ENCODE results near the gene OSCP1. TPM values are rescaled to one million over a fixed set of nuclear protein-coding genes. Genes with fewer than 3 reads are reported as not detected.
A peak's percentile ranks its signal among the peaks of the same experiment; 100 is the strongest.

Gene OSCP1
- total and polyA plus RNA-seq, 8 donors: 3.3 to 9.8 (median 4.8) TPM

- peak in 1 of 6 donors; percentile 52 for DNase-seq
- no peaks in the 10 kb centered on the region for H3K36me3 ChIP-seq
- no peaks in the 10 kb centered on the region for H3K9me3 ChIP-seq
- no peak overlapping the region for H3K4me3 ChIP-seq
- FAIRE-seq: no peak
- WGBS, 2 donors: 86 to 88% methylated on average over 10 of the region's 10 CpGs
- H3K27me3 ChIP-seq: no peaks in the 10 kb centered on the region
- ATAC-seq: no peak
- H3K27ac ChIP-seq: no peak overlapping the region
- intact Hi-C loops (cut with DNase I): no loop called here
- TF ChIP-seq, protein P1, sequence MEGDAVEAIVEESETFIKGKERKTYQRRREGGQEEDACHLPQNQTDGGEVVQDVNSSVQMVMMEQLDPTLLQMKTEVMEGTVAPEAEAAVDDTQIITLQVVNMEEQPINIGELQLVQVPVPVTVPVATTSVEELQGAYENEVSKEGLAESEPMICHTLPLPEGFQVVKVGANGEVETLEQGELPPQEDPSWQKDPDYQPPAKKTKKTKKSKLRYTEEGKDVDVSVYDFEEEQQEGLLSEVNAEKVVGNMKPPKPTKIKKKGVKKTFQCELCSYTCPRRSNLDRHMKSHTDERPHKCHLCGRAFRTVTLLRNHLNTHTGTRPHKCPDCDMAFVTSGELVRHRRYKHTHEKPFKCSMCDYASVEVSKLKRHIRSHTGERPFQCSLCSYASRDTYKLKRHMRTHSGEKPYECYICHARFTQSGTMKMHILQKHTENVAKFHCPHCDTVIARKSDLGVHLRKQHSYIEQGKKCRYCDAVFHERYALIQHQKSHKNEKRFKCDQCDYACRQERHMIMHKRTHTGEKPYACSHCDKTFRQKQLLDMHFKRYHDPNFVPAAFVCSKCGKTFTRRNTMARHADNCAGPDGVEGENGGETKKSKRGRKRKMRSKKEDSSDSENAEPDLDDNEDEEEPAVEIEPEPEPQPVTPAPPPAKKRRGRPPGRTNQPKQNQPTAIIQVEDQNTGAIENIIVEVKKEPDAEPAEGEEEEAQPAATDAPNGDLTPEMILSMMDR (IDR thresholded peaks at IDR 0.05): no peak
- peaks cover 6 to 14% (median 7%) of the 10 kb centered on the region in 3 donors for H3K4me1 ChIP-seq
These were observed 17.6 kb upstream of the OSCP1 start for GRCh38 chr1:36467700-36468455.

DNA sequence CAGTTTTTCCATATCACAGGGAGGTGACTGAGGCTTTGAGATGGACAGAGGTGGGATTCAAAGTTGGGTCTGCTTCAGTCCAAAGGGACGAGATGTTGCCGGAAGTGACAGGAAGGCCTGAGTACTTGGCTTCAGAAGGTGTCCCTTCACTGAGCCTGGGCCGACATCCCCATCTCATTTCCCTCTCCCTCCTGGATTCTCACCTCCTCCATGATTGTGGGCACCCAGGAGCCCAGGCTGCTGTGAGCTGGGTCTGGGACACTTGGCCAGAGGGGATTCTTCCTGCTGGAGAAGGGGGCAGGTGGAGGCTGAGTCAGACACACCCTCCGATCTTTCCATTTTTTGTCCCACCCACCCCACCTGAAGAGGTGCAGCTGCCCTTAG is 16.8 kb upstream of the OSCP1 start:
- FAIRE-seq (no peak), ATAC-seq (no peak), DNase-seq (peak in 1 of 6 donors; percentile 23)
- no peaks in the 10 kb centered on the region for H3K27me3 ChIP-seq
- no peak overlapping the region for H3K27ac ChIP-seq
- TF ChIP-seq, protein P1 (IDR thresholded peaks at IDR 0.05): no peak
- intact Hi-C loops (cut with DNase I): no loop called here
- peaks cover 6 to 18% (median 9%) of the 10 kb centered on the region in 3 donors for H3K4me1 ChIP-seq
- WGBS, 2 donors: 90 to 95% methylated on average over 4 of the region's 4 CpGs
- no peaks in the 10 kb centered on the region for H3K36me3 ChIP-seq
- no peaks in the 10 kb centered on the region for H3K9me3 ChIP-seq
- no peak overlapping the region for H3K4me3 ChIP-seq

DNA sequence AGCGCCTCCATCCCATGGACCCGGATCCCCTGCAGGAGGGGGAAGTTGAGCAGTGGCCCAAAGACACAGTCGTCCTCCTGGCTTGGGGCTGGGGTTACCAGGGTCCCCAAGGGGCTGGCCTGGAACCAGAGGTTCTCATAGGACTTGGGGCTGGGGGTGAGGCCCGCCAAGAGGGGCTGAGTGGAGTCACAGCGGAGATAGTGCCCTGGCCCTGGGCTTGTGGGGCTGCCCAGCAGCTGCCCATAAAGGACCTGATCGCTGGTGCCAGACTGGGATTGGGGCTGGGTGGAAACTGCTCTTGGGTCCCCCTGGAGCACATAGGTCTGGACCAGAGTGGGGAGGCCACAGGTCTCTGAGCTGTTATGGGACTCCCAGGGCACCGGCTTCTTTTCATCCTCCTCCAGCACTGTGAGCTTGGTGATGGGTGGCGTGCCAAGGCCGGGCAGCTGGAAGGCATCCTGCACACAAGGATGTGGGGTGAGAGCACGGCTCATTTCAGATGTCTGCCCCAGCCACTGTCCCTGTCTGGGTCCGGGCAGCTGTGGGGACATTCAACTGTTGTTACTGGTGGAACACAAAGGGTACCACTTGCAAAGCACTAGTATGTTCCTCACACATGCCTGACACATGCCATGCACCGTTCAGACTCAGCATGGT is 16.2 kb upstream of the OSCP1 start:
- H3K9me3 ChIP-seq: no peaks in the 10 kb centered on the region
- H3K27me3 ChIP-seq: no peaks in the 10 kb centered on the region
- ATAC-seq (no peak), DNase-seq (peak in 1 of 6 donors; percentile 50), FAIRE-seq (no peak)
- WGBS, 2 donors: 87 to 93% methylated on average over 11 to 12 of the region's 12 CpGs
- H3K4me3 ChIP-seq: no peak overlapping the region
- H3K4me1 ChIP-seq: peaks cover 6 to 18% (median 9%) of the 10 kb centered on the region in 3 donors
- TF ChIP-seq, protein P1 (IDR thresholded peaks at IDR 0.05): no peak
- intact Hi-C loops (cut with DNase I): no loop called here
- H3K27ac ChIP-seq: no peak overlapping the region
- no peaks in the 10 kb centered on the region for H3K36me3 ChIP-seq

DNA sequence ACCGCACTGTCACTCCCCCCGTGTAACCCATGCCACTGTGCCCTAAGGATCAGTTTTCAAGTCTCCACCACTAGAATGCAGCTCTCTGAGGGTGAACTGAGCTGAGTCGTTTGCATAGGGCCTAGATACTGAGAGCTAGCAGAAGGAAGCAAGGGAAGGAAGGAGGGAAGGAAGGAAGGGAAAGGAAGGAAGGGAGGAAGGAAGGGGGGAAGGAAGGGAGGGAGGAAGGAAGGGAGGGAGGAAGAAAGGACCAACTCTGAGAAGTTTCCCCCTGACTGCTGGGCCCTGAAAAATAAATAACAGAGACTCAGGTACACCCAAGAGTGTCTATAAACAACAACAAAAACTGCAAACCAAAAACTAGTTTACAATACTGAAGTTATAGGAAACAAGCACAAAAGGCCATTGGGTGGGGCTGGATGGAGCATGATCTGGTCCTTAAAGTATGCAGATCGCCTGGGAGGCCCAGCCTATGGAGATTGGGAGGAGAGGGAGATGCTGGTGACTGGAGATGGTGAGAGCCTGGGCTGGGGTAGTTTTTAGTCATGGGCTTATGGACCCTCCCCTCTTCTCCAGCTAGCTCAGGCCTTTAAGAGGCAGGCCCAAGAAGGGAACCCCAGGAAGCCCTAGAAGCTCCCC is 15.6 kb upstream of the OSCP1 start:
- TF ChIP-seq, protein P1 (IDR thresholded peaks at IDR 0.05): no peak
- H3K4me3 ChIP-seq: no peak overlapping the region
- H3K27ac ChIP-seq: no peak overlapping the region
- FAIRE-seq: no peak
- peaks cover 6 to 18% (median 9%) of the 10 kb centered on the region in 3 donors for H3K4me1 ChIP-seq
- intact Hi-C loops (cut with DNase I): no loop called here
- no peak for ATAC-seq
- peak in 1 of 6 donors; percentile 13 for DNase-seq
- no peaks in the 10 kb centered on the region for H3K36me3 ChIP-seq
- H3K27me3 ChIP-seq: no peaks in the 10 kb centered on the region
- H3K9me3 ChIP-seq: no peaks in the 10 kb centered on the region
- WGBS, 2 donors: 69 to 75% methylated on average over 4 of the region's 4 CpGs
